H9 (cell line): Measurements from ENCODE around the gene ZNRF4. TPM values are rescaled to one million over a fixed set of nuclear protein-coding genes. Genes with fewer than 3 reads are reported as not detected.

Source experiments
- DNase-seq: peaks from one replicate; pipeline ENCODE4 v3.0.0-alpha.2; 2017
- H2AFZ ChIP-seq: one replicate; pipeline ENCODE4 v1.6.1; 2013; ENCODE audit warnings: mild to moderate bottlenecking, low read length, control low read depth, moderate library complexity
- H2AK5ac ChIP-seq: 2 replicates; pipeline ENCODE4 v1.6.1; 2013; ENCODE audit warnings: low read length, control low read depth, mixed read lengths; ENCODE audit not compliant: insufficient read length
- H2BK120ac ChIP-seq: one replicate; pipeline ENCODE4 v1.6.1; 2013; ENCODE audit warnings: low read depth, mild to moderate bottlenecking, low read length, control low read depth, inconsistent platforms; ENCODE audit not compliant: poor library complexity, severe bottlenecking
- H2BK12ac ChIP-seq: 2 replicates; pipeline ENCODE4 v1.6.1; 2013; ENCODE audit warnings: low read length, control low read depth, mixed read lengths, low read depth; ENCODE audit not compliant: insufficient read length
- H2BK15ac ChIP-seq: 2 replicates; pipeline ENCODE4 v1.6.1; 2013; ENCODE audit warnings: low read depth, low read length, control low read depth
- H2BK20ac ChIP-seq: one replicate; pipeline ENCODE4 v1.6.1; 2013; ENCODE audit warnings: low read depth, mild to moderate bottlenecking, low read length, control low read depth, inconsistent platforms; ENCODE audit not compliant: poor library complexity, severe bottlenecking
- H2BK5ac ChIP-seq: 2 replicates; pipeline ENCODE4 v1.6.1; 2013; ENCODE audit warnings: low read length, control low read depth, mixed read lengths; ENCODE audit not compliant: insufficient read length
- H3K14ac ChIP-seq: 2 replicates; pipeline ENCODE4 v1.6.1; 2013; ENCODE audit warnings: low read length, control low read depth; ENCODE audit not compliant: insufficient read depth
- H3K18ac ChIP-seq: 2 replicates; pipeline ENCODE4 v1.6.1; 2013; ENCODE audit warnings: low read depth, mild to moderate bottlenecking, mixed read lengths, low read length, control low read depth; ENCODE audit not compliant: insufficient read length
- H3K23ac ChIP-seq: 2 replicates; pipeline ENCODE4 v1.6.1; 2013; ENCODE audit warnings: low read length, control low read depth, mixed read lengths, low read depth; ENCODE audit not compliant: insufficient read length
- H3K23me2 ChIP-seq: 2 replicates; pipeline ENCODE4 v1.6.1; 2013; ENCODE audit warnings: low read depth, mild to moderate bottlenecking, mixed read lengths, low read length, control low read depth; ENCODE audit not compliant: insufficient read length, poor library complexity, severe bottlenecking
- H3K27ac ChIP-seq: 2 replicates; pipeline ENCODE4 v1.5.1; 2013; ENCODE audit warnings: low read length, control low read depth, mixed read lengths, low read depth; ENCODE audit not compliant: insufficient read length
- H3K27me3 ChIP-seq: 2 replicates; pipeline ENCODE4 v1.6.1; 2013; ENCODE audit warnings: low read length, control low read depth, inconsistent platforms; ENCODE audit not compliant: insufficient read depth
- H3K4ac ChIP-seq: 2 replicates; pipeline ENCODE4 v1.6.1; 2013; ENCODE audit warnings: low read depth, mild to moderate bottlenecking, control low read depth, inconsistent platforms, low read length, moderate library complexity
- H3K4me1 ChIP-seq: 2 replicates; pipeline ENCODE4 v1.6.1; 2013; ENCODE audit warnings: low read length, control low read depth, inconsistent platforms; ENCODE audit not compliant: insufficient read depth
- H3K4me2 ChIP-seq: 2 replicates; pipeline ENCODE4 v1.6.1; 2013; ENCODE audit warnings: low read length, control low read depth, mixed read lengths; ENCODE audit not compliant: insufficient read length, insufficient read depth
- H3K56ac ChIP-seq: 2 replicates; pipeline ENCODE4 v1.6.1; 2013; ENCODE audit warnings: low read depth, mild to moderate bottlenecking, mixed read lengths, low read length, control low read depth; ENCODE audit not compliant: insufficient read length
- H3K79me1 ChIP-seq: 2 replicates; pipeline ENCODE4 v1.6.1; 2013; ENCODE audit warnings: low read depth, mild to moderate bottlenecking, moderate library complexity, low read length, control low read depth, inconsistent platforms; ENCODE audit not compliant: insufficient read depth, poor library complexity, severe bottlenecking
- H3K79me2 ChIP-seq: 2 replicates; pipeline ENCODE4 v1.6.1; 2013; ENCODE audit warnings: low read length, control low read depth, inconsistent platforms; ENCODE audit not compliant: insufficient read depth
- H3K9ac ChIP-seq: 2 replicates; pipeline ENCODE4 v1.6.1; 2013; ENCODE audit warnings: low read length, control low read depth, mixed read lengths; ENCODE audit not compliant: insufficient read length; ENCODE audit errors: extremely low read depth
- H3K9me3 ChIP-seq: one replicate; pipeline ENCODE4 v1.6.1; 2013; ENCODE audit warnings: low read depth, low read length, inconsistent platforms; ENCODE audit not compliant: control insufficient read depth
- H3T11ph ChIP-seq: one replicate; pipeline ENCODE4 v1.6.1; 2013; ENCODE audit warnings: mild to moderate bottlenecking, low read length, control low read depth, inconsistent platforms
- H4K20me1 ChIP-seq: one replicate; pipeline ENCODE4 v1.6.1; 2013; ENCODE audit not compliant: control insufficient read depth, insufficient read length, insufficient read depth
- H4K5ac ChIP-seq: 2 replicates; pipeline ENCODE4 v1.6.1; 2013; ENCODE audit warnings: low read depth, mild to moderate bottlenecking, mixed read lengths, low read length, control low read depth; ENCODE audit not compliant: insufficient read length
- H4K8ac ChIP-seq: replicated peaks from 2 replicates; pipeline ENCODE4 v1.6.1; 2013; ENCODE audit warnings: low read length, control low read depth, mixed read lengths, low read depth; ENCODE audit not compliant: insufficient read length
- H4K91ac ChIP-seq: 2 replicates; pipeline ENCODE4 v1.6.1; 2013; ENCODE audit warnings: low read depth, mild to moderate bottlenecking, moderate library complexity, mixed read lengths, low read length, control low read depth; ENCODE audit not compliant: insufficient read length
- H3K27ac Mint-ChIP-seq, 3 experiments: 2 replicates in 2 of 3; 3 replicates in 1 of 3; pipeline ENCODE4 v1.8.0; 2020 to 2021; ENCODE audit warnings: mixed read lengths in 3 of 3, mild to moderate bottlenecking in 1 of 3, moderate library complexity in 1 of 3
- H3K27me3 Mint-ChIP-seq: 2 replicates; pipeline ENCODE4 v1.8.0; 2021; ENCODE audit warnings: low read depth, mild to moderate bottlenecking, moderate library complexity, mixed read lengths
- H3K36me3 Mint-ChIP-seq, 3 experiments: 2 replicates in 2 of 3; 3 replicates in 1 of 3; pipeline ENCODE4 v1.8.0; 2020 to 2021; ENCODE audit warnings: low read depth in 3 of 3, mixed read lengths in 3 of 3; ENCODE audit not compliant: insufficient read depth in 1 of 3
- H3K4me1 Mint-ChIP-seq, 2 experiments: 2 replicates each; pipeline ENCODE4 v1.8.0; 2020; ENCODE audit warnings: mixed read lengths in 2 of 2
- H3K4me3 Mint-ChIP-seq, 2 experiments: 2 replicates in 1 of 2; 3 replicates in 1 of 2; pipeline ENCODE4 v1.8.0; 2020 to 2021; ENCODE audit warnings: mild to moderate bottlenecking in 2 of 2, mixed read lengths in 2 of 2, moderate library complexity in 1 of 2
- H3K9me3 Mint-ChIP-seq, 2 experiments: 2 replicates in 1 of 2; 3 replicates in 1 of 2; pipeline ENCODE4 v1.8.0; 2020; ENCODE audit warnings: mild to moderate bottlenecking in 2 of 2, mixed read lengths in 2 of 2, moderate library complexity in 1 of 2
- WGBS: extraction: QIAGEN DNeasy Blood & Tissue Kit; methylation state at CpG from one replicate; pipeline ENCODE4 v1.1.7; 2013; ENCODE audit warnings: missing lambda C conversion rate, low lambda C conversion rate, mixed read lengths; ENCODE audit not compliant: insufficient read length; ENCODE audit errors: extremely low coverage; 5-methylcytosine and 5-hydroxymethylcytosine counted together
- total RNA-seq: library from RNA; stranded (reverse); gene quantifications from 2 replicates; pipeline ENCODE4 v1.2.1, GENCODE V29; 2021
- TF ChIP-seq, protein P1 (sequence below): fragments of 200-600 bp; sonication (generic); conservative IDR thresholded peaks from 3 replicates; pipeline ENCODE4 v1.8.0; 2021; ENCODE audit warnings: antibody characterized with exemption, mild to moderate bottlenecking

Gene ZNRF4
- total RNA-seq, 1 experiment from 2014 or later: not detected

DNA sequence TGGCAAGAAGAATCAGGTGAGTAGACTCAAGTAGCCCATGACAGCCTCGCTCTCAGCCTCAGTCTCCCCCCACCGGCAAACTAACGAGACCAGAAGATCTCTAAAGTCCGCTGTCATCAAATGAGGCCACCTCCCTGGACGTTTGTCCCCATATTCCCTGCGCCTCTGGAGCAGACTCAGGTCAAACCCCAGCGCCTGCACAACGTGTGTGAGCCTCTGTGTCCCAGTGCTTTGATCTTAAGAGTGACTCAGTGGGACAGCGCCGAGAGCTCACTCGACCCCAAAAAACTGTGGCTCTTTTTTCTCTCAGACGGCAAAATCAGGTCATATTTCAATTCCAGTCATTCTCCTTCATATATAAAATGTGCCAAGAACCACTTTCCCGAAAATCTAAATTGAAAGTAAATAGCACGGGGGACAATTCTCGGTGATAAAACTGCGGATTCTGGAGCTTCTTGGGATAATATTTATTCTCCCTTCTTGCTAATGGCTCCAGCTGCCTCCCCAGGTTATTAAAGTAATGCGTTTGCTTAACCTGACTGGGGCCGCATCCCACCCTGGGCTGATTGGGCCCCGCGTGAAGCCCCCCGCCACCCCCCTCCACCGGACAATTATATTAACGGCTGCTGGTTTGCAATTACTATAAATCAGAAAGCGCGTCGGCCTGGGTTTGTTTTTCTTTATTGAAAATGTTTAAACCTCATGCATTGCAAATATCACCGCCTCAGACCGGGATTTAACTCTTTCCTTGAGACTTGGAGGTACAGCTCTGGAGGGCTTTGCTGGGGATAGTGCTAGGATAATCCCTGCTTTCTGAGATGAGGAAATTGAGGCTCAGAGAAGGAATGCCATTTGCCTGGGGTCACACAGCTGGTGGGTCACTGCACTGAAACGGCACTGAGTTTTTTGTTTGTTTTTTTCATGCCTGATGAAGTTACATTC, 37.5 kb upstream of the ZNRF4 start:
- Histone ChIP-seq H3K23ac (no peak overlapping the region), H3K23me2 (no peaks in the 10 kb centered on the region), H4K91ac (no peak overlapping the region), H4K5ac (no peak overlapping the region), H3K27ac (no peak overlapping the region), H3K4me1 (no peaks in the 10 kb centered on the region; the same call in 1 of the 2 replicates), H2BK120ac (no peak overlapping the region), H2BK15ac (no peak overlapping the region), H2BK20ac (no peak overlapping the region), H3T11ph (no peak overlapping the region), H4K8ac (no peak overlapping the region), H3K9me3 (no peaks in the 10 kb centered on the region), H3K14ac (no peak overlapping the region), H3K18ac (no peak overlapping the region), H2BK5ac (no peak overlapping the region), H3K4ac (no peak overlapping the region), H2BK12ac (no peak overlapping the region), H2AFZ (no peak overlapping the region), H2AK5ac (no peak overlapping the region), H4K20me1 (no peaks in the 10 kb centered on the region), H3K9ac (no peak overlapping the region), H3K79me1 (no peaks in the 10 kb centered on the region), H3K27me3 (no peaks in the 10 kb centered on the region), H3K4me2 (no peak overlapping the region), H3K79me2 (no peaks in the 10 kb centered on the region), H3K56ac (no peak overlapping the region)
- H3K9me3 Mint-ChIP-seq: no peaks in the 10 kb centered on the region; a peak in 2 of 5 replicates
- H3K4me3 Mint-ChIP-seq: peak overlapping the region in 1 of 2 experiments; percentile 46; a peak in 3 of 5 replicates
- WGBS: no CpG with 5 or more reads among the region's 29 CpGs
- no peak for DNase-seq
- peaks cover 25% of the 10 kb centered on the region for H3K27me3 Mint-ChIP-seq
- TF ChIP-seq, protein P1, sequence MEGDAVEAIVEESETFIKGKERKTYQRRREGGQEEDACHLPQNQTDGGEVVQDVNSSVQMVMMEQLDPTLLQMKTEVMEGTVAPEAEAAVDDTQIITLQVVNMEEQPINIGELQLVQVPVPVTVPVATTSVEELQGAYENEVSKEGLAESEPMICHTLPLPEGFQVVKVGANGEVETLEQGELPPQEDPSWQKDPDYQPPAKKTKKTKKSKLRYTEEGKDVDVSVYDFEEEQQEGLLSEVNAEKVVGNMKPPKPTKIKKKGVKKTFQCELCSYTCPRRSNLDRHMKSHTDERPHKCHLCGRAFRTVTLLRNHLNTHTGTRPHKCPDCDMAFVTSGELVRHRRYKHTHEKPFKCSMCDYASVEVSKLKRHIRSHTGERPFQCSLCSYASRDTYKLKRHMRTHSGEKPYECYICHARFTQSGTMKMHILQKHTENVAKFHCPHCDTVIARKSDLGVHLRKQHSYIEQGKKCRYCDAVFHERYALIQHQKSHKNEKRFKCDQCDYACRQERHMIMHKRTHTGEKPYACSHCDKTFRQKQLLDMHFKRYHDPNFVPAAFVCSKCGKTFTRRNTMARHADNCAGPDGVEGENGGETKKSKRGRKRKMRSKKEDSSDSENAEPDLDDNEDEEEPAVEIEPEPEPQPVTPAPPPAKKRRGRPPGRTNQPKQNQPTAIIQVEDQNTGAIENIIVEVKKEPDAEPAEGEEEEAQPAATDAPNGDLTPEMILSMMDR: no peak
- no peak overlapping the region; a peak in 1 of 7 replicates for H3K27ac Mint-ChIP-seq
- peaks cover 20 to 25% of the 10 kb centered on the region in 2 experiments for H3K4me1 Mint-ChIP-seq
- no peaks in the 10 kb centered on the region for H3K36me3 Mint-ChIP-seq
